22Rv1 (cell line): ENCODE data around the gene STAC2.

ENCODE experiments used
- CTCF ChIP-seq: fragments of 450-650 bp; IDR thresholded peaks from 2 replicates; pipeline ENCODE4 v1.5.1; 2017; ENCODE audit warnings: mild to moderate bottlenecking
- ZFX ChIP-seq: fragments of 450-650 bp; IDR thresholded peaks from 2 replicates; pipeline ENCODE4 v1.6.1; 2017; ENCODE audit warnings: antibody characterized with exemption, borderline replicate concordance

DNA sequence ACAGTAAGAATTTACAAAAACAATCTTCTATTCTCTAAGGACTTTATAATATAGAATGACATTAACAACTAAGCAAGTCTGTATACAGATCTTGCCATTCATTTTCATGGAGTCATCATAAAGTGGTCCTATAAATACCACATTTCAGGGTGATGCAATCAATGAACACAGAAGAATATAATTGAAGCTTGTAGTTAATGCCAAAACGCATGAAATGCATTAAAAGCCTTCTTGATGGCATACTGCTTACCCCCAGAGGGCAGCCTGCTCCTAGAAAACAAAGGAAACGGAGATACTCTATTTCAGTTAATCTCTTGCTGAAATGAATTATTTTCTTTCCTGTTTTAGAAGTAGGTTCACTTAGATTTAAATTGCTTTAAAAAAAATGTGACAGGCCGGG lies 45.2 kb upstream of the STAC2 start:
- TF ChIP-seq CTCF: no peak; the same call in 1 of the 2 replicates
- TF ChIP-seq ZFX: no peak
